ENCODE results near the gene WRAP73. TPM values are rescaled to one million over a fixed set of nuclear protein-coding genes. Genes with fewer than 3 reads are reported as not detected.

WRAP73 gene
- total RNA-seq, 2 donors from 2014 or later = 22.3 to 39.5 TPM

DNA sequence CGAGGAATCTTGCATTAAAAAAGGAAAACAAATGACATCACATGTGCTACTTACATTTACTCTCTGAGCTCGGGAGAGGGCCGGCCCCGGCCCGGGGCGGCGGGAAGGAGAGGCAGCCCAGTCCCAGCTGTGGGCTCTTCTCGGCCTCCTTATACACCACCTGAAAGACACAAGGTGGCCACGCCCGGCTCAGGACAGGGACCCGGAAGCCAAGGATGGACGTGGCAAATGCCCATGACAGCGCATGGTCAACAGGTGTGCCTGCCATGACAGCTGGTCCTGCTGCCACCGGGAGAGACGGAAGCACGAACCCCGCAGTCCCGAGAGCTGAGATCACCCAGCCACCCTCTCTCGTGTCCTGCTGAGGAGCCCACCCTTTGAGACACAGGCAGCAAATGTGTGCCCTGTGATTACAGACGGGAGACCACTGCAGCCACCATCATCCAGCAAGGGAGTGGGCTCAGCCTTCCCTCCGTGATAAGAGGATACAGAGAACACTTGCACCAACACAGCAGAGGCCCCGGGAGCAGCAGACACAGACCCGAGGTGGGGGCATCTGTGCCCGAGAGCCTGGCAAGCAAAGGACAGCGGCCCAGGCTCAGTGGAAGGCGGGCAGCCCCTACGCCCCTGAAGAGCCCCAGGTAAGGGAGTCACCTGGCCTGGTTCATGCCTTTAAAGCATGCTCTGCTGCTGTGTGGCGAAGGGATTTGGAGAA, 16.4 kb downstream of the WRAP73 start:
- WGBS = 92% methylated on average over 26 of the region's 28 CpGs
- intact Hi-C loops (cut with DNase I) = no loop called here
- no peaks in the 10 kb centered on the region for H3K27me3 ChIP-seq (replicated peaks; ENCODE audit: insufficient read depth)
- H3K27ac ChIP-seq = no peak overlapping the region
- H3K36me3 ChIP-seq = peaks cover 0 to 4% of the 10 kb centered on the region in 2 donors
- no peaks in the 10 kb centered on the region for H3K4me1 ChIP-seq (replicated peaks)
- TF ChIP-seq POLR2AphosphoS5 (IDR thresholded peaks at IDR 0.05) (no peak), POLR2A (IDR thresholded peaks at IDR 0.05) (no peak)
- TF ChIP-seq, protein P1, sequence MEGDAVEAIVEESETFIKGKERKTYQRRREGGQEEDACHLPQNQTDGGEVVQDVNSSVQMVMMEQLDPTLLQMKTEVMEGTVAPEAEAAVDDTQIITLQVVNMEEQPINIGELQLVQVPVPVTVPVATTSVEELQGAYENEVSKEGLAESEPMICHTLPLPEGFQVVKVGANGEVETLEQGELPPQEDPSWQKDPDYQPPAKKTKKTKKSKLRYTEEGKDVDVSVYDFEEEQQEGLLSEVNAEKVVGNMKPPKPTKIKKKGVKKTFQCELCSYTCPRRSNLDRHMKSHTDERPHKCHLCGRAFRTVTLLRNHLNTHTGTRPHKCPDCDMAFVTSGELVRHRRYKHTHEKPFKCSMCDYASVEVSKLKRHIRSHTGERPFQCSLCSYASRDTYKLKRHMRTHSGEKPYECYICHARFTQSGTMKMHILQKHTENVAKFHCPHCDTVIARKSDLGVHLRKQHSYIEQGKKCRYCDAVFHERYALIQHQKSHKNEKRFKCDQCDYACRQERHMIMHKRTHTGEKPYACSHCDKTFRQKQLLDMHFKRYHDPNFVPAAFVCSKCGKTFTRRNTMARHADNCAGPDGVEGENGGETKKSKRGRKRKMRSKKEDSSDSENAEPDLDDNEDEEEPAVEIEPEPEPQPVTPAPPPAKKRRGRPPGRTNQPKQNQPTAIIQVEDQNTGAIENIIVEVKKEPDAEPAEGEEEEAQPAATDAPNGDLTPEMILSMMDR (IDR thresholded peaks at IDR 0.05) = no peak
- DNase-seq (ENCODE audit: low spot score) = no peak
- no peak overlapping the region for H3K4me3 ChIP-seq
- no peaks in the 10 kb centered on the region for H3K9me3 ChIP-seq

DNA sequence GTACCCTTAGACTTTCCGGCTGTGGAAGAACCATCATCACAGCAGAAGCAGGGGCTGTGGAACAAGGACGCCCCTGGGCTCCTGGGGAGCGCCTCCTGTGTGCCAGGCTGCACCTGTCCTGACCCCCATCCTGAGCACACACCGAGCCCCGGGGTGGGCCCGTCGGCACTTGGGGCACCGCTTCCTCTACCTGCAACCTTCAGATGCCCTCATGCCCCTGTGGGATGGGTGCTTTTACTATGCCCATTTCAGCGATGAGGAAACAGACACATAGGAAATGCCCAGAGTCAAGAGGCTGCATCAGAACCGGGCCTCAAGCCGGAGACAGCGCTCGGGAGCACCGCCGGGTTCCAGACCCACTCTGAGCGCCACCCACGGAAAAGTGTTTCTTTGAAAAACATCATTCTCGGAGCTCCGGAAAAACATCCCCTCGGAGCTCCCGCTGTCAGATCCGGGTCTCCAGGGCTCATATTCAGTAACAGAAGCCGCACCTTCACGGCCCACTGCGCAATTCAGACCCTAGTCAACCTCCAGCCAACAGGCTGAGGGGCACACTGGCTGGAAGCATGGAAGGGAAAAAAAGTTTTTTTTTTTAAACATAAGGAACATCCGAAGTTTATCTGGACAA, 17.1 kb downstream of the WRAP73 start:
- no peak for DNase-seq (ENCODE audit: low spot score)
- 94% methylated on average over 24 of the region's 26 CpGs for WGBS
- intact Hi-C loops (cut with DNase I) = no loop called here

DNA sequence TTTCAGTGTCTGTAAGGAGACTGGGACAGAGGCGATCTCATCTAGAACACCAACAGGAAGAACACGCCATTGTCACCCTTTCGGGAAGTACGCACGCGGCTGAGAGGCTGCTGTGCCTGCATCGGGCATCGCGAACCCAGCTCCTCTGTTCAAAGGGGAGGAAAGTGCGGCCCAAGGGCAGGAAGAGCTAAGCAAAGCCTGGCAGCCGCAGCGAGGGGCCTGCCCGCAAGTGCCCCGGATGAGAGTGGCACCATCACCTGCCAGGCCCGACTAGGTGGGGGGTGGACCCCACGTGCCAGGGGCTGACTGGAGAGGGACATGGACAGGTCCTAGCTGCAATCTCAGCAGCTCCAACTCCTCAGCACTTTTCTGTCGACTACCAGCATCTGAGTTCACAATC, 17.6 kb downstream of the WRAP73 start:
- Histone ChIP-seq H3K4me1 (replicated peaks) (no peaks in the 10 kb centered on the region), H3K36me3 (peaks cover 0 to 6% of the 10 kb centered on the region in 2 donors), H3K9me3 (no peaks in the 10 kb centered on the region), H3K4me3 (no peak overlapping the region), H3K27ac (no peak overlapping the region), H3K27me3 (replicated peaks; ENCODE audit: insufficient read depth) (no peaks in the 10 kb centered on the region)
- no peak for DNase-seq (ENCODE audit: low spot score)
- TF ChIP-seq POLR2A (IDR thresholded peaks at IDR 0.05) (no peak), POLR2AphosphoS5 (IDR thresholded peaks at IDR 0.05) (no peak)
- TF ChIP-seq, protein P1 (IDR thresholded peaks at IDR 0.05) = no peak
- 90% methylated on average over 16 of the region's 17 CpGs for WGBS
- intact Hi-C loops (cut with DNase I) = no loop called here

More for the DNA sequence above, 17.1 kb downstream of the WRAP73 start:
- Histone ChIP-seq H3K9me3 (no peaks in the 10 kb centered on the region), H3K4me3 (no peak overlapping the region), H3K4me1 (replicated peaks) (no peaks in the 10 kb centered on the region), H3K36me3 (peaks cover under 1 to 2% of the 10 kb centered on the region in 2 donors), H3K27ac (no peak overlapping the region), H3K27me3 (replicated peaks; ENCODE audit: insufficient read depth) (no peaks in the 10 kb centered on the region)
- TF ChIP-seq POLR2A (IDR thresholded peaks at IDR 0.05) = no peak
- no peak for TF ChIP-seq POLR2AphosphoS5 (IDR thresholded peaks at IDR 0.05)
- TF ChIP-seq, protein P1 (IDR thresholded peaks at IDR 0.05) = no peak

DNA sequence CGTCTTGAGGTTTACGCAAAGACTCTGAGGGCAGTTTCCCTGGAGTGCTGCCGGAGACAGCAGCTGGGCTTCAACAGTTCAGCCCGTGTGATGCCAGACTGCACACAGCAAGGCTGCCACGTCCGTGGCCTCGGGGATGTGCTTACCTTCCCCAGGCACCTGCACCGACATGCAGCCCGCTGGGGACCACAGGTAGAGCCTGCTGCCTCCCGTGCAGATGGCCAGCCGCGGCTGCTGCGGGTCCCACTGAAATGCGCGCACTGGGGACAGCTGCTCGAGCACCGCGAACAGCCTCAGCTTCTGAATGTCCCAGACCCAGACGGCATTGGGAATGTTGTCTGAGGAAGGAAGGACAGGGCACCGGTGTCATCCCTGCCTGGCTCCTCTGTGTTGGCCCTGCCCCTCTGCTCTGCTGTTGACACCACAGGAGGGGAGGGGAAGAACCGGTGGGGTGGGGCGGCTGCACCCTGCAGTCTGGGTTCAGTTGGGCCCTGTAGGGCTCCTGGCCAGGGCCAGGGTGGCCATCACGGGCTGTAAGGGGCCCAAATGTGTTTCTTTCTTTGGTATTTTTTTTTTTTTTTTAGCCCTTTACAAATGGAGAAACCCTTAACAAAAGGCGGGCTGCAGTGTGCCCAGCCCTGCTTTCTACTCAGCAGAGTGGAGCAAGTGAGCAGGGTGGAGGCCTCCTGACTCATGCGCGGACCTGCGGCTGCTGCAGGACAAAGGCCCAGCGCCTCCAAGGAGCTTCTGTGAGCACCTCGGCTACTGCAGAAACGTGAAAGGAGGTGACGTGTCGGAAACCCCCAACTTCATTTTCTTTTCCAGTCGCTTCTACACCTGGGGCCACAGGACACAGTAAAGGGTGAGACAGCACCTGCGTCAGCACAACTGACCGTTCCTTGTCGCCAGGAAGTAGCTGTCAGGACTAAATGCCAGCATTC, 18.3 kb downstream of the WRAP73 start:
- no peaks in the 10 kb centered on the region for H3K9me3 ChIP-seq
- no peaks in the 10 kb centered on the region for H3K27me3 ChIP-seq (replicated peaks; ENCODE audit: insufficient read depth)
- 81% methylated on average over 29 of the region's 36 CpGs for WGBS
- TF ChIP-seq, protein P1 (IDR thresholded peaks at IDR 0.05) = no peak
- TF ChIP-seq POLR2A (IDR thresholded peaks at IDR 0.05) (no peak), POLR2AphosphoS5 (IDR thresholded peaks at IDR 0.05) (no peak)
- peaks cover 0 to 6% of the 10 kb centered on the region in 2 donors for H3K36me3 ChIP-seq
- DNase-seq (ENCODE audit: low spot score) = no peak
- intact Hi-C loops (cut with DNase I) = no loop called here
- no peak overlapping the region for H3K4me3 ChIP-seq
- no peak overlapping the region for H3K27ac ChIP-seq
- no peaks in the 10 kb centered on the region for H3K4me1 ChIP-seq (replicated peaks)
